HCT116 (cell line): ENCODE measurements around the gene DNAH10. TPM values are rescaled to one million over a fixed set of nuclear protein-coding genes. Genes with fewer than 3 reads are reported as not detected.

ENCODE experiments used
- ATAC-seq: fragments of 200-7000 bp; cut with Tn5 transposase; 2 replicates; pipeline ENCODE4 v1.9.1; 2020; ENCODE audit warnings: mild to moderate bottlenecking, moderate library complexity
- BruUV-seq: library from RNA; stranded (reverse); fragments of 400-500 nt; replicated peaks from 2 replicates; lab custom pipeline; 2021; lab: Mats Ljungman, UMichigan
- CTCF ChIA-PET: fragments of 300-600 bp; sonication (Branson Sonifier 250); formaldehyde crosslinking; loops from one replicate; lab custom pipeline; 2021; ENCODE audit warnings: antibody characterized with exemption; lab: Charles Lee
- POLR2A ChIA-PET: fragments of 300-600, 350-600 bp; sonication (Branson Sonifier 250); formaldehyde crosslinking; loops from one replicate; lab custom pipeline; 2021; ENCODE audit warnings: antibody characterized with exemption; lab: Charles Lee
- RAD21 ChIA-PET, 2 experiments: fragments of 300-600 bp; sonication (Branson Sonifier 250); formaldehyde crosslinking; loops; one replicate each; lab custom pipeline; 2023; ENCODE audit warnings: low total read pairs in 2 of 2; ENCODE audit not compliant: uncharacterized antibody in 2 of 2, unreplicated experiment in 2 of 2, low non-redundant PET in 1 of 2; lab: Charles Lee
- DNase-seq: peaks from one replicate; pipeline ENCODE4 v3.0.0-alpha.2; 2010; ENCODE audit warnings: low read depth, low spot score
- H2AFZ ChIP-seq: fragments of 200-600 bp; shearing (Covaris generic), sonication (generic); 2 replicates; pipeline ENCODE4 v1.6.1; 2017; ENCODE audit warnings: low read depth, mixed run types, mixed read lengths, antibody characterized with exemption, low read length; ENCODE audit not compliant: poor library complexity, severe bottlenecking
- H3K27ac ChIP-seq: 2 replicates; pipeline ENCODE4 v1.5.1; 2012; ENCODE audit warnings: low read depth, low read length
- H3K27me3 ChIP-seq: fragments of 200-600 bp; sonication (generic); 2 replicates; pipeline ENCODE4 v1.6.1; 2016; ENCODE audit warnings: mixed run types, low read length, mixed read lengths; ENCODE audit not compliant: insufficient read depth
- H3K36me3 ChIP-seq, 2 experiments: fragments of 200-500 bp in 1 of 2; fragments of 200-600 bp in 1 of 2; sonication (Bioruptor generic) in 1 of 2; sonication (generic) in 1 of 2; 2 replicates each; pipeline versions ENCODE4 v1.5.1 to v1.6.1; 2014 to 2016; ENCODE audit warnings: low read length in 2 of 2, inconsistent platforms in 1 of 2, mixed read lengths in 1 of 2, mixed run types in 1 of 2; ENCODE audit not compliant: insufficient read depth in 2 of 2, control insufficient read depth in 1 of 2
- H3K4me1 ChIP-seq, 2 experiments: fragments of 200-600 bp in 1 of 2; sonication (generic) in 1 of 2; 2 replicates each; pipeline versions ENCODE4 v1.5.1 to v1.6.1; 2012 to 2017; ENCODE audit warnings: low read length in 2 of 2, inconsistent platforms in 1 of 2, mild to moderate bottlenecking in 1 of 2, mixed read lengths in 1 of 2, mixed run types in 1 of 2, moderate library complexity in 1 of 2; ENCODE audit not compliant: insufficient read depth in 2 of 2, control insufficient read depth in 1 of 2
- H3K4me2 ChIP-seq: fragments of 200-600 bp; sonication (generic); 2 replicates; pipeline ENCODE4 v1.6.1; 2017; ENCODE audit warnings: mixed run types, low read length, mixed read lengths
- H3K4me3 ChIP-seq, 2 experiments: fragments of 200-600 bp in 1 of 2; sonication (generic) in 1 of 2; replicated peaks in 1 of 2; 2 replicates each; pipeline ENCODE4 v1.5.1; 2011 to 2016; ENCODE audit warnings: low read length in 2 of 2, control low read depth in 1 of 2, low read depth in 1 of 2, mild to moderate bottlenecking in 1 of 2, mixed read lengths in 1 of 2, mixed run types in 1 of 2
- H3K79me2 ChIP-seq: fragments of 200-600 bp; sonication (generic); 2 replicates; pipeline ENCODE4 v1.6.1; 2017; ENCODE audit warnings: mild to moderate bottlenecking, mixed run types, low read length, moderate library complexity, mixed read lengths; ENCODE audit not compliant: insufficient read depth
- H3K9ac ChIP-seq: fragments of 200-600 bp; sonication (generic); 2 replicates; pipeline ENCODE4 v1.6.1; 2016; ENCODE audit warnings: low read length, mixed read lengths
- H3K9me2 ChIP-seq: fragments of 200-600 bp; sonication (generic), shearing (Covaris generic); 2 replicates; pipeline ENCODE4 v1.6.1; 2017; ENCODE audit warnings: mixed run types, mild to moderate bottlenecking, moderate library complexity; ENCODE audit not compliant: insufficient read depth
- H3K9me3 ChIP-seq, 2 experiments: fragments of 200-500 bp in 1 of 2; fragments of 200-600 bp in 1 of 2; sonication (Bioruptor generic) in 1 of 2; sonication (generic) in 1 of 2; 2 replicates each; pipeline ENCODE4 v1.6.1; 2014 to 2017; ENCODE audit warnings: low read length in 2 of 2, mixed read lengths in 2 of 2, inconsistent platforms in 1 of 2, low read depth in 1 of 2, mild to moderate bottlenecking in 1 of 2, mixed run types in 1 of 2, moderate library complexity in 1 of 2; ENCODE audit not compliant: control insufficient read depth in 1 of 2, insufficient read depth in 1 of 2
- H4K20me1 ChIP-seq: fragments of 200-600 bp; sonication (generic), shearing (Covaris generic); 2 replicates; pipeline ENCODE4 v1.6.1; 2017; ENCODE audit warnings: mixed run types, mild to moderate bottlenecking, moderate library complexity; ENCODE audit not compliant: insufficient read depth
- CBX3 ChIP-seq: IDR thresholded peaks from 2 replicates; pipeline ENCODE4 v1.6.1; 2012; ENCODE audit warnings: low read depth
- CEBPB ChIP-seq: IDR thresholded peaks from 2 replicates; pipeline ENCODE4 v1.6.1; 2012; ENCODE audit warnings: low read depth
- EGR1 ChIP-seq: IDR thresholded peaks from 2 replicates; pipeline ENCODE4 v1.6.1; 2012; ENCODE audit warnings: low read depth
- ELF1 ChIP-seq: IDR thresholded peaks from 2 replicates; pipeline ENCODE4 v1.6.1; 2012; ENCODE audit warnings: low read depth, borderline replicate concordance
- EZH2 ChIP-seq: fragments of 200-600 bp; sonication (generic); IDR thresholded peaks from 2 replicates; pipeline ENCODE4 v1.6.1; 2017; ENCODE audit warnings: antibody characterized with exemption, mixed run types
- FOSL1 ChIP-seq: IDR thresholded peaks from 2 replicates; pipeline ENCODE4 v1.6.1; 2012; ENCODE audit warnings: low read depth
- JUND ChIP-seq: IDR thresholded peaks from 2 replicates; pipeline ENCODE4 v1.6.1; 2012
- SIN3A ChIP-seq: IDR thresholded peaks from 2 replicates; pipeline ENCODE4 v1.6.1; 2012; ENCODE audit warnings: low read depth
- SP1 ChIP-seq: IDR thresholded peaks from 2 replicates; pipeline ENCODE4 v1.6.1; 2012; ENCODE audit warnings: low read depth
- SRF ChIP-seq: IDR thresholded peaks from 2 replicates; pipeline ENCODE4 v1.6.1; 2012; ENCODE audit warnings: low read depth
- TCF7L2 ChIP-seq: IDR thresholded peaks from 2 replicates; pipeline ENCODE4 v1.7.0; 2011; ENCODE audit warnings: borderline replicate concordance, inconsistent platforms; ENCODE audit not compliant: insufficient read depth, insufficient read length; ENCODE audit errors: extremely low read depth
- ZNF274 ChIP-seq: fragments of 200-500 bp; sonication (Bioruptor generic); IDR thresholded peaks from 2 replicates; pipeline ENCODE4 v1.6.1; 2014; ENCODE audit warnings: mild to moderate bottlenecking, low read depth, low read length, inconsistent platforms
- intact Hi-C: fragments of 100-400 bp; cut with micrococcal nuclease; formaldehyde crosslinking; loops from 2 replicates; pipeline ENCODE4 v1.10.0; 2022
- total RNA-seq: library from RNA; stranded (reverse); gene quantifications from one replicate; pipeline ENCODE4 v1.2.1, GENCODE V29; 2021; ENCODE audit not compliant: unreplicated experiment
- TF ChIP-seq, protein P1 (sequence below): IDR thresholded peaks from 2 replicates; pipeline ENCODE4 v1.6.1; 2012
- TF ChIP-seq, protein P2 (sequence below): IDR thresholded peaks from 2 replicates; pipeline ENCODE4 v1.6.1; 2011; ENCODE audit warnings: mild to moderate bottlenecking, low read length, moderate library complexity; ENCODE audit not compliant: insufficient replicate concordance; ENCODE audit errors: extremely low read depth
- TF ChIP-seq, protein P3 (sequence below): IDR thresholded peaks from 2 replicates; pipeline ENCODE4 v1.6.1; 2012; ENCODE audit warnings: low read depth

The DNAH10 gene
- total RNA-seq, 1 experiment from 2014 or later: 1.3 TPM

DNA sequence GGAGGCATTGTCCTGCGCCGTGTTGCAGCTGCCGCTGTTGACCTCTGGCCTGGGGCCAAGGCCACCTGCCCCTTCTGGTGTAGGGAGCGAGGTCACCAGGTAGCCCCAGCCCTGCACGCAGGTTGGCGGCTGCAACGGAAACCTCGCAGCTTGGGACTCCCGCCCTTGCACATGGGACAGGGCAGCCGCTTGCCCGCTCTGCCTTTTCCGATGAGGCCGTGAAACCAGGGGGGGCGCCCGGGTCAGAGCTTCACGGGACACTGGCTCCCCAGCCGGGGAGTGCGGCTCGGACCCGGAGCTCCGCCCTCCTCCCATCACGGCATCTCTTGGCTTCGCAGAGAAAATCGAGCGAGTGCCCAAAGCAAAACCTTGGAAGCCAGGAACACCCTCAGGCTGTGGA is 25.4 kb downstream of the DNAH10 start:
- Histone ChIP-seq H3K36me3 (no peaks in the 10 kb centered on the region), H3K4me1 (no peaks in the 10 kb centered on the region), H4K20me1 (no peaks in the 10 kb centered on the region), H3K4me3 (no peak overlapping the region), H3K27ac (no peak overlapping the region), H2AFZ (no peak overlapping the region), H3K27me3 (no peaks in the 10 kb centered on the region), H3K9ac (no peak overlapping the region), H3K9me3 (no peaks in the 10 kb centered on the region), H3K4me2 (no peak overlapping the region), H3K79me2 (no peaks in the 10 kb centered on the region), H3K9me2 (no peaks in the 10 kb centered on the region)
- ChIA-PET CTCF (no interaction called here), POLR2A (no interaction called here), RAD21 (no interaction called here)
- intact Hi-C loops: no loop called here
- TF ChIP-seq, protein P1, sequence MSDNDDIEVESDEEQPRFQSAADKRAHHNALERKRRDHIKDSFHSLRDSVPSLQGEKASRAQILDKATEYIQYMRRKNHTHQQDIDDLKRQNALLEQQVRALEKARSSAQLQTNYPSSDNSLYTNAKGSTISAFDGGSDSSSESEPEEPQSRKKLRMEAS: no peak
- TF ChIP-seq SRF (no peak), JUND (no peak), EZH2 (no peak), TCF7L2 (no peak)
- no TSS peak for BruUV-seq
- DNase-seq (no peak), ATAC-seq (no peak)

DNA sequence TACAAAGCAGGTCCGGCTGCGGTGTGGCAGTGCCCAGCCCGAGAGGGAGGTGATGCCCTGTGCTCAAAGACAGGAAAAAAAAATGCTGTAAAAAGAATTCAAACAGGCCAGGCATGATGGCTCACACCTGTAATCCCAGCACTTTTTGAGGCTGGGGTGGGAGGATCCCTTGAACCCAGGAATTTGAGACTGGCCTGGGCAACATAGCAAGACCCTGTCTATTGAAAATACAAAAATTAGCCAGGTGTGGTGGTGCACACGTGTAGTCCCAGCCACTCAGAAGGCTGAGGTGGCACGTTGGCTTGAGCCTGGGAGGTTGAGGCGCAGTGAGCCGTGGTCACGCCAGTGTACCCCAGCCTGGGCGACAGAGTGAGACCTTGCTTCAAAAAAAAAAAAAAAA is 26.4 kb downstream of the DNAH10 start:
- TF ChIP-seq ZNF274: no peak
- no peak for TF ChIP-seq SRF
- TF ChIP-seq EGR1: no peak
- TF ChIP-seq, protein P2, sequence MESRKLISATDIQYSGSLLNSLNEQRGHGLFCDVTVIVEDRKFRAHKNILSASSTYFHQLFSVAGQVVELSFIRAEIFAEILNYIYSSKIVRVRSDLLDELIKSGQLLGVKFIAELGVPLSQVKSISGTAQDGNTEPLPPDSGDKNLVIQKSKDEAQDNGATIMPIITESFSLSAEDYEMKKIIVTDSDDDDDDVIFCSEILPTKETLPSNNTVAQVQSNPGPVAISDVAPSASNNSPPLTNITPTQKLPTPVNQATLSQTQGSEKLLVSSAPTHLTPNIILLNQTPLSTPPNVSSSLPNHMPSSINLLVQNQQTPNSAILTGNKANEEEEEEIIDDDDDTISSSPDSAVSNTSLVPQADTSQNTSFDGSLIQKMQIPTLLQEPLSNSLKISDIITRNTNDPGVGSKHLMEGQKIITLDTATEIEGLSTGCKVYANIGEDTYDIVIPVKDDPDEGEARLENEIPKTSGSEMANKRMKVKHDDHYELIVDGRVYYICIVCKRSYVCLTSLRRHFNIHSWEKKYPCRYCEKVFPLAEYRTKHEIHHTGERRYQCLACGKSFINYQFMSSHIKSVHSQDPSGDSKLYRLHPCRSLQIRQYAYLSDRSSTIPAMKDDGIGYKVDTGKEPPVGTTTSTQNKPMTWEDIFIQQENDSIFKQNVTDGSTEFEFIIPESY: no peak
- TF ChIP-seq CBX3: no peak
- TF ChIP-seq FOSL1: no peak
- no peak for TF ChIP-seq CEBPB
- no peak for TF ChIP-seq SP1
- TF ChIP-seq, protein P3, sequence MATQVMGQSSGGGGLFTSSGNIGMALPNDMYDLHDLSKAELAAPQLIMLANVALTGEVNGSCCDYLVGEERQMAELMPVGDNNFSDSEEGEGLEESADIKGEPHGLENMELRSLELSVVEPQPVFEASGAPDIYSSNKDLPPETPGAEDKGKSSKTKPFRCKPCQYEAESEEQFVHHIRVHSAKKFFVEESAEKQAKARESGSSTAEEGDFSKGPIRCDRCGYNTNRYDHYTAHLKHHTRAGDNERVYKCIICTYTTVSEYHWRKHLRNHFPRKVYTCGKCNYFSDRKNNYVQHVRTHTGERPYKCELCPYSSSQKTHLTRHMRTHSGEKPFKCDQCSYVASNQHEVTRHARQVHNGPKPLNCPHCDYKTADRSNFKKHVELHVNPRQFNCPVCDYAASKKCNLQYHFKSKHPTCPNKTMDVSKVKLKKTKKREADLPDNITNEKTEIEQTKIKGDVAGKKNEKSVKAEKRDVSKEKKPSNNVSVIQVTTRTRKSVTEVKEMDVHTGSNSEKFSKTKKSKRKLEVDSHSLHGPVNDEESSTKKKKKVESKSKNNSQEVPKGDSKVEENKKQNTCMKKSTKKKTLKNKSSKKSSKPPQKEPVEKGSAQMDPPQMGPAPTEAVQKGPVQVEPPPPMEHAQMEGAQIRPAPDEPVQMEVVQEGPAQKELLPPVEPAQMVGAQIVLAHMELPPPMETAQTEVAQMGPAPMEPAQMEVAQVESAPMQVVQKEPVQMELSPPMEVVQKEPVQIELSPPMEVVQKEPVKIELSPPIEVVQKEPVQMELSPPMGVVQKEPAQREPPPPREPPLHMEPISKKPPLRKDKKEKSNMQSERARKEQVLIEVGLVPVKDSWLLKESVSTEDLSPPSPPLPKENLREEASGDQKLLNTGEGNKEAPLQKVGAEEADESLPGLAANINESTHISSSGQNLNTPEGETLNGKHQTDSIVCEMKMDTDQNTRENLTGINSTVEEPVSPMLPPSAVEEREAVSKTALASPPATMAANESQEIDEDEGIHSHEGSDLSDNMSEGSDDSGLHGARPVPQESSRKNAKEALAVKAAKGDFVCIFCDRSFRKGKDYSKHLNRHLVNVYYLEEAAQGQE: no peak
- TF ChIP-seq TCF7L2: no peak
- no peak for TF ChIP-seq JUND
- TF ChIP-seq ELF1: no peak
- no peak for TF ChIP-seq EZH2
- no peak for TF ChIP-seq SIN3A
- TF ChIP-seq, all 23 proteins: peak for 0

More for the DNA sequence above, 26.4 kb downstream of the DNAH10 start:
- H4K20me1 ChIP-seq: no peaks in the 10 kb centered on the region
- no peaks in the 10 kb centered on the region for H3K79me2 ChIP-seq
- POLR2A ChIA-PET: no interaction called here
- no peaks in the 10 kb centered on the region for H3K36me3 ChIP-seq
- no peak overlapping the region for H3K4me3 ChIP-seq
- H3K9me3 ChIP-seq: no peaks in the 10 kb centered on the region
- no peaks in the 10 kb centered on the region for H3K9me2 ChIP-seq
- no peak overlapping the region for H3K27ac ChIP-seq
- BruUV-seq: no TSS peak
- CTCF ChIA-PET: no interaction called here
- ATAC-seq (no peak), DNase-seq (no peak)
- no peak overlapping the region for H3K9ac ChIP-seq
- RAD21 ChIA-PET: no interaction called here
- no peak overlapping the region for H3K4me2 ChIP-seq
- no peaks in the 10 kb centered on the region for H3K27me3 ChIP-seq
- intact Hi-C loops: no loop called here
- H2AFZ ChIP-seq: no peak overlapping the region
- no peaks in the 10 kb centered on the region for H3K4me1 ChIP-seq
